Lower leg skin (tissue), 3 donors: Measurements from ENCODE around the gene NLRP13.

Experiments used
- CTCF ChIP-seq, 3 donors: fragments of 450-650 bp; IDR thresholded peaks; one replicate each; pipeline ENCODE4 v1.5.1; 2016; ENCODE audit warnings: antibody characterized with exemption in 3 of 3, mild to moderate bottlenecking in 3 of 3, moderate library complexity in 2 of 3
- POLR2A ChIP-seq, 2 donors: fragments of 450-650 bp; IDR thresholded peaks; one replicate each; pipeline ENCODE4 v1.6.1; 2016 to 2017; ENCODE audit warnings: antibody characterized with exemption in 2 of 2, mild to moderate bottlenecking in 1 of 2, moderate library complexity in 1 of 2

- TF ChIP-seq POLR2A (IDR thresholded peaks at IDR 0.05) (no peak), CTCF (IDR thresholded peaks at IDR 0.05) (no peak)
Measured at GRCh38 chr19:55902080-55902751, 29.9 kb downstream of the NLRP13 start.
